Measurements from ENCODE around the gene SLC4A7.

DNA sequence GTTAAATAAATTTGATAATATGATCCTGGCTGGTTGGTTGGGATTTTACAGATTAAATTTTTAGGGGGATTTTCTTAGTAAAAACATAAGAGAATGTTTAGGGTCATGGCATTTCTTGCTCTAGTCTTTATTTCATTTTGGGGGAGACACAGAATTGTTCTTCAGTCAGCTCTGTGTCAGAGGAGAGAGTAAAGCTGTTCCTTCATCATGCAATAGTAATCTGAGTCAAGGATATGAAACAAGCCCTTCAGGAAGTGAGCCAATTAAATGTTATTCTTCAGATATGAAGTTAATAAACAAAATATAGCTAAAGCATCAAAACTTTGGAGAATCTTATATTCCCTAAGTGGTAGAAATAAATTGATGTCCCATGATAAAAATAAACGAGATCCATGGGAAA is 22.9 kb upstream of the SLC4A7 start:
- TF ChIP-seq EP300 (IDR thresholded peaks at IDR 0.05; ENCODE audit: borderline replicate concordance in 1 of 2, low read depth in 1 of 2, low read length in 1 of 2), result no peak
- TF ChIP-seq, protein P1, sequence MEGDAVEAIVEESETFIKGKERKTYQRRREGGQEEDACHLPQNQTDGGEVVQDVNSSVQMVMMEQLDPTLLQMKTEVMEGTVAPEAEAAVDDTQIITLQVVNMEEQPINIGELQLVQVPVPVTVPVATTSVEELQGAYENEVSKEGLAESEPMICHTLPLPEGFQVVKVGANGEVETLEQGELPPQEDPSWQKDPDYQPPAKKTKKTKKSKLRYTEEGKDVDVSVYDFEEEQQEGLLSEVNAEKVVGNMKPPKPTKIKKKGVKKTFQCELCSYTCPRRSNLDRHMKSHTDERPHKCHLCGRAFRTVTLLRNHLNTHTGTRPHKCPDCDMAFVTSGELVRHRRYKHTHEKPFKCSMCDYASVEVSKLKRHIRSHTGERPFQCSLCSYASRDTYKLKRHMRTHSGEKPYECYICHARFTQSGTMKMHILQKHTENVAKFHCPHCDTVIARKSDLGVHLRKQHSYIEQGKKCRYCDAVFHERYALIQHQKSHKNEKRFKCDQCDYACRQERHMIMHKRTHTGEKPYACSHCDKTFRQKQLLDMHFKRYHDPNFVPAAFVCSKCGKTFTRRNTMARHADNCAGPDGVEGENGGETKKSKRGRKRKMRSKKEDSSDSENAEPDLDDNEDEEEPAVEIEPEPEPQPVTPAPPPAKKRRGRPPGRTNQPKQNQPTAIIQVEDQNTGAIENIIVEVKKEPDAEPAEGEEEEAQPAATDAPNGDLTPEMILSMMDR (IDR thresholded peaks at IDR 0.05), result no peak
- TF ChIP-seq FOXM1 (IDR thresholded peaks at IDR 0.05; ENCODE audit: low read depth), result no peak
- no peak for TF ChIP-seq EZH2phosphoT487 (IDR thresholded peaks at IDR 0.05; ENCODE audit: borderline replicate concordance, low read depth)
- no peak for TF ChIP-seq MXI1 (IDR thresholded peaks at IDR 0.05; ENCODE audit: low read depth, low read length)
- TF ChIP-seq, protein P2, sequence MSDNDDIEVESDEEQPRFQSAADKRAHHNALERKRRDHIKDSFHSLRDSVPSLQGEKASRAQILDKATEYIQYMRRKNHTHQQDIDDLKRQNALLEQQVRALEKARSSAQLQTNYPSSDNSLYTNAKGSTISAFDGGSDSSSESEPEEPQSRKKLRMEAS (IDR thresholded peaks at IDR 0.05; ENCODE audit: low read depth), result no peak
- no peak for TF ChIP-seq RCOR1 (IDR thresholded peaks at IDR 0.05; ENCODE audit: low read length)
- TF ChIP-seq SIN3A (IDR thresholded peaks at IDR 0.05; ENCODE audit: borderline replicate concordance, low read depth, low read length), result no peak
- no peak for TF ChIP-seq TAF1 (IDR thresholded peaks at IDR 0.05; ENCODE audit: borderline replicate concordance, low read depth, low read length)
- no peak for TF ChIP-seq ZBTB33 (IDR thresholded peaks at IDR 0.05; ENCODE audit: borderline replicate concordance, low read depth)

Measured in SK-N-SH (cell line).